HTR-8/SVneo (cell line): ENCODE results near the gene ITGBL1.
"Not testable (repeated sequence)": the region's sequence is repeated elsewhere in the genome, so short reads cannot be mapped to it uniquely, and the experiment has no call there.

Experiments
- DNase-seq: peaks from one replicate; pipeline ENCODE4 v3.0.0; 2011; ENCODE audit warnings: low spot score, mixed read lengths; ENCODE audit not compliant: insufficient read length
- FAIRE-seq: peaks from 2 replicates; lab custom pipeline; 2011; peaks lifted over from hg19 to GRCh38; lab: Jason Lieb, UNC

ITGBL1 gene

DNA sequence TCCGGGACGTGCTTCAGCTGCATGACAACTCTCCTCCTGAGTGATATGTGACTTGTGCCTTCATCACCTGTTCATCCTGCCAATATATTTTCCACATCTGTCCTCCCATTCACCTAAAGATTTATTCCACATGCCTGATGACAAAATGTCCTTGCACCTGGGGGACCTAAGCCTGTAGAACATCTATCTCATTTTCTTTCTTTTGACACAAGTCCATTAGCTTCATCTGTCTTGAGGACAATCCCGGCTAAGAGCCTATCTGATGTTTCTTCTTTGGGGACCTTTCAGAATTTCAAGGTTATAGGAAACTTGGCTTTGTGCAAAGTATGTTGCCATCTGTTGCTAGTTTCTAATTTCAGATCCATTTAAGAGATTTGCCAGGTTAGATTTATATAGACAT, 41.1 kb downstream of the ITGBL1 start:
- DNase-seq = no peak
- no peak for FAIRE-seq

- FAIRE-seq = no peak
- DNase-seq = no peak
Measured at GRCh38 chr13:101499406-101499805, 46.9 kb downstream of the ITGBL1 start.

DNA sequence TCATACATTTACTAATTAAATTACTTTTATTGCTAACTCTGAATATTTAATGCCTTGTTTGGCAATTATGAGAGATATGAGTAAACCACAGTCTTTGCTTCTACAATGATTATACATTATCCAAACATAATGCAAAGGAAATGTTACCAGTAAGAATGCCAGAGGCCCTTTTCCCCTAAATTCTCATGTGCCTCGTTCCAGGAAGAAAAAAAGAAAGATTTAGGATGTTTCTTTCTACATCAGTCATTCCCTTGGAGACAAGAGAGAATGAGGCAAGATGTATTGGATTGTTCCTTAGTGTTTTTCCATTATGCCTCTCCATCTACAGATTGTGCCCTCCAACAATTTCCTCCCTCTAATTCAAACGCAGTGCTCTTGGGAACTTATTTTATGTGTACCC, 50.1 kb downstream of the ITGBL1 start:
- FAIRE-seq = no peak
- no peak for DNase-seq

DNA sequence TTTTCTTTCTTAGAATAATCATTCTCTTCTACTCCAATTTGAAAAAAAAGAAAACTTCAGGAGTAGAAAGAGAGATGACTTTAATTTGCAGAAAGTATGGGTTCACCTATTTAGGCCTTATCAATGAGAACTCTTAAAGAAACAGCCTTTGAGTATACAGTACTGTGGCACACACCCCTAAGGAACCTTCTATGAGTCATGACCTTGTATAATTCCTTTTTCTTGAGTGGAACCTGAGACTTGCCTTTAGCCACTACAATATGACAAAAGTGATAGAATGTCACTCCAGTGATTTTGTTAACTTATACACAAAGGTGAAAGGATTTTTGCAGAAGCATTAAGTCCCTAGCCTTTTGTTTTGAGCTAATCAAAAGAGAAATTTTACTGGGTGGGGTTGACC, 58.7 kb downstream of the ITGBL1 start:
- DNase-seq = no peak
- no peak for FAIRE-seq

DNA sequence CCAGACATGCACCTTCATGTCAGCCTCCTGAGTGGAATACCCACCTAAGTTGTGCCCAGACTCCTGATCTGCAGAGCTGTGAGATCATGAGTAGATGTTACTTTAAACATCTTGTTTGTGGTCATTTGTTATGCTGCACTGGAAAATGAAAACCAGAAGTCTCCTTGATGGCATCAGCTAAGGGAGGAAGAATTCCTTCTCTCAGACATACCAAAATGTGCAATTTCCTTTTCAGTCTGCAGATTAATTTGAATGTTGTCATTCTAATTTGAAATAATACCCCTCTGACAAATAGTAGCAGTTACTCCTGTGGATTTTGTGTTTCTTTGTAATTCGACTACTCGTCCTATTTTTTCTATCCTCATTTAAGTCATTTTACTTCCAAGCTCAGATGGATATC, 59.3 kb downstream of the ITGBL1 start:
- DNase-seq = no peak
- FAIRE-seq = no peak

GRCh38 chr13:101512650-101513049, 60.2 kb downstream of the ITGBL1 start:
- FAIRE-seq = no peak

DNA sequence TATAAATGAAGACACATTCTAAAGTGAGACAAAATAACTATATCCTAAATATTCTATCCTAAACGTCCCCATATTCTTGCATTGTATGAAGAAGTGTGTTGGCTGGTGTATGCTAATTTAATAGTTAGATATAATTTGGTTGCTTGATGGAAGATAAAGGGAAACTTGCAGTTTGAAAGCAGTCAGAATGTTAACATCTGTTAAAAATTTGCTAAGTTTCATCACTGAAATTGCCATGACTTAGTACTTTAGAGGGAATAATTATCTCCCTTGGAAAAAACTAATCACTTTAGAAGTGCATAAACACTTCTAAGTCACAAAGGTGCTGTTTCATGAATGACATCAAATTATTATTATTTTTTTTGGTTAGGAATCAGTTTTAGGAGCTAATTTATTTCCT, 61.6 kb downstream of the ITGBL1 start:
- DNase-seq (no peak), FAIRE-seq (no peak)

More at GRCh38 chr13:101512650-101513049, 60.2 kb downstream of the ITGBL1 start:
- no peak for DNase-seq

DNA sequence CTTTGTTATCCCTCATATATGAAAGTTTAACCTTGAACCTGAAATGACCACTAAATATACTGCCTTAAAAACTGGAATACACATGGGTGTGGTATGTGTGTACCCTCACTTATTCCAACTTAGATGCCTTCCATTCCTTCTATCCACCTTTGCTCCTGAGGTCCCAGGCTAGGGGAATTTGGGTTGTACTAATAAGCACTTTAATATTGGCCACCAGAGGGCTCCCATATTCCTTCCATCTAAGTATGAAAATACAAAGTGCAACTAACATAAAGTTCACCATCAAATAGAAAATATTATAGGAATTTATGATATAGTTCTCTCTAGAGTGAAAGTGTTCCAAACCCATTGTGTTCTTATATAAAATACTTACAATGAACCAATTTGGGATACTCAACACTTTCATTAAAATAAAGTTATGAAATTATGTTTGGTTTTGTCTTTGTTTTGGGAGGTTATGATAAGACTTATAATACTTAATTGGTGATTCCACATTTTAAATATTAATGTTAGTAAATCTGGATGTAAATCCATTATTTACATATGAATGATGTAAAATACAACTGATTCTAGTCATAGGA, 62.3 kb downstream of the ITGBL1 start:
- no peak for DNase-seq
- FAIRE-seq = no peak

DNA sequence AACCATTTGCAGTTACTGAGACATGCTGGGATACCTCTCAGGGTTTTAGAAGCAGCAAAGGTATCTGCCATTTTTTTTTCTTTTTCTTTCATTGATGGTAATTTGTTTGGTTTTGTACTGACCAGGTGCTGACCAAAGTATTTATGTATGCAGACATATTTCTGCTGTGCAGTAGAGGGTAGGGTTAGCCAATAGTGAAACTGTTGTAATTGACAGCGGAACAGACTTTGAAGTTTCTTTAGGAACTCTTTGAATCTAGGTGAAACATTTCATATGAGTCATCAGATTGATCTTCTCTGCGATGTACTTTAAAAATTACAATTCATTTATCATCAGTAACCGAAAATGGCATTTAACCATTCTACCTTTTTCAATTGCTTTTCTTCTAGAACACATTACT, 63.0 kb downstream of the ITGBL1 start:
- DNase-seq = no peak
- no peak for FAIRE-seq

GRCh38 chr13:101516262-101516661, 63.8 kb downstream of the ITGBL1 start:
- DNase-seq (no peak), FAIRE-seq (no peak)

DNA sequence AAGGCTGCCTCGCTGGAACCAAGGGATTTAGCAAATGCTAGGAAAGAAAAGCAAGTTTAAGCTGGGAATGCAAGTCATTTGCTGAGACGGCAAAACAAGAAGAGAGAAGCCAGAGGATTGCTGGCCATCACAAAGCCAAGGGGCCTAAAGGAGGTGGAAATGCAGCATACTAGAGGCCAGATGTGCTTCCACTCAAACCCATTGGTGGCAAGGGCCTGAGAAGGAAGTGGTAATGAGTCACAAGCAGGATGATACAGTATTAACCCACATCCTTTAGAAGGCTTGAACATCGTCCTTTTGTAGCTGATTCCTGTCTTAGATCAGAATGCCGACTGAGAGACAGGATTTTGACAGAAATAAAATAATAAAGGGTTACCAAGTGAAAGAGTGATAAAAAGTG, 68.2 kb downstream of the ITGBL1 start:
- DNase-seq (peak; percentile 10), FAIRE-seq (no peak)

DNA sequence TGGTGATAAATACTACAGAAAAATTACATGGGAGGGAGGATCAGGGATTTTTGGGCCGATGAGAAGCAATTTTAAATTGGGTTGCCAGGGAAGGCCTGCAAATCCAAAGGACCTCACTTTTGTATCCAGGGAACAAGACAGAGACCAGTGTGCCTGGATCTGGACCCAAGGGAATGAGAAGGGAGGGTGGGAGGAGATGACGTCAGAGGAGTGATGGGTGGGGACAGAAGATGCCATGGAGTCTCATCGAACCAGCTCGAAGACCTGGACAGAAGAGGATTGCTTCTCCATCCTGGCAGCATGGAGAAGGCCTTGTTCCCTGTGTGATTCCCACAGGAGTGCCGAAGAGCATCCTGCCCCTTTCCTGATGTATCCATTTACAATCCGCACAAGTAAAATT, 68.9 kb downstream of the ITGBL1 start:
- FAIRE-seq = no peak
- DNase-seq = no peak

GRCh38 chr13:101522607-101523006, 70.1 kb downstream of the ITGBL1 start:
- FAIRE-seq (no peak), DNase-seq (no peak)

DNA sequence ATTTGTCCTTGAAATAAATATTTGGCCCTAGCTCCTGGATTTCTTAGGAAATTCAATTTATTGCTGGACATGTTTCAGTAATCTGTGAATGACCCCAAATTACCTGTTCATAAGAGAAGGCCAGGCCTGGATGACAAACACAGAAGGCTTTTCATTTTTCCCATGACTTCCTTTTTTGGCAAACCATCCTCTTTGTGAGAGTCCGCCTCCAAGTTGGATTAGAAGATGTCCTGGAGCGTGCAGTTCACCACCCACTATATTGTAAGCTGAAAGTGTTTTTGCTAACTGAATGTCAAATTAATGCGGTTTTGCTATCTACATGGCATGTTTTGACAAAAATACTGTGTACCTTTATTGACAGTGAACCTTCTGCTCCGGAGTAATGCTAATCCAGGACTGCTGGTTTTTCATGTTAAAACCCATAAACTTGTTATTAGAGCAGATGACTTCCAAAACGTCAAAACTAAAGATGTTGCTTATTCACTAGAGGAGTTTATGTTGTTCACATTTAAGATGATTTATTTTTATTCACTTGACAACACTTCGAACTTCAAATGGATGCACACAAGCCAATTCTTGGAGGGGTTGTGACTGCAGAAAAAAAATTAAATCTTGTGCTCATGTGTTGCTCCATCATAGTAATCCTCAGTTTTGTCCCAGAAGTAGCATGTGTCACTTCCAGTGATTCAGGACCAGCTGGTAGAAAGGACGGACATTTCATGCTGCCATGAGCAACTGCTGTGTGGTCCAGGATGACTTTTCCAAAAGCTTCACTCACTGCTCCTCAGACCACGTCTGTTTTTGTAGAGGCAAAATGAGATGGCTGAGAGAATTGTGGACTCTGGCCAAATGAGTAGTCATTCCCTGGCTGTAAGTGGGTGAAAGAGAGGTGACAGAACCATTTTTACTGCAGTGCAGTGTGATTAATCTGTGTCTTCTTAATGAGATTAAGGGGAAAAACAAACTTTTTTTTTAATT, 71.0 kb downstream of the ITGBL1 start:
- no peak for FAIRE-seq
- no peak for DNase-seq

GRCh38 chr13:101527130-101527529, 74.7 kb downstream of the ITGBL1 start:
- FAIRE-seq (no peak), DNase-seq (no peak)

DNA sequence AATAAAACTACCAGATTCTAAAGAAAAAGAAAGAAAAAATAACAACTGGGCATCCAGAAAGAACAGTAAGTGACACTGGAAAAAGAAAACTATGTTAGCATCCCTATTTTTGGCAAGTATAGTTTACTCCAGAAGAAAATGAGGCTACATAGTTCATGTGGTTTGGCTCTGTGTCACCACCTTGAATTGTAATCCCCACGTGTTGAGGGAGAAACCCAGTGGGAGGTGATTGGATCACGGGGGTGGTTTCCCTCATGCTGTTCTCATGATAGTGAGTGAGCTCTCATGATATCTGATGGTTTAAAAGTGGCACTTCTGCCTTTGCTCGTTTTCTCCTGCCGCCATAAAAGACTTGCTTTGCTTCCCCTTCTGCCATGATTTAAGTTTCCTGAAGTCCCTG, 76.9 kb downstream of the ITGBL1 start:
- DNase-seq = no peak
- FAIRE-seq = no peak

DNA sequence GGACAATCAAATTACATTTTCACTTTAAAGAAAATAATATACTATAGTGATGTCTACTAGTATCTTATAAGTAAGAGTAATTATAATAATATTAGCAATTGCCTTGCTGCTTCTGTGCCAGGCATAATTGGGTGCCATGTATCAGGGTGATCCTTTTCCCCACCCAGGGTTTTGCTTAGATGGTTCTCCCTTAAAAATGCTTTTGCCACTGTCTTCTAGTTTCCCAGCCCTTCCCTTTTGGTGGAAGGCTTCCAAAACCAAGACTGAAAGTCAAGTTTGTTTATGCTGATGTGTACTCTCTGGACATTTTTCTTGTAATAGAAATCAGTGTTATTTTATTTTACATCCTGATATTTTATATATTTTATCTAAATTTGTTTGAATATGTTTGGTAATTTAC, 77.8 kb downstream of the ITGBL1 start:
- no peak for FAIRE-seq
- no peak for DNase-seq

- FAIRE-seq (no peak), DNase-seq (no peak)
Measured at GRCh38 chr13:101535192-101535746, 82.8 kb downstream of the ITGBL1 start.

GRCh38 chr13:101536079-101536478, 83.6 kb downstream of the ITGBL1 start:
- FAIRE-seq = no peak

GRCh38 chr13:101544544-101544943, 92.1 kb downstream of the ITGBL1 start:
- not testable (repeated sequence) for FAIRE-seq, DNase-seq

More at GRCh38 chr13:101536079-101536478, 83.6 kb downstream of the ITGBL1 start:
- DNase-seq = no peak

DNA sequence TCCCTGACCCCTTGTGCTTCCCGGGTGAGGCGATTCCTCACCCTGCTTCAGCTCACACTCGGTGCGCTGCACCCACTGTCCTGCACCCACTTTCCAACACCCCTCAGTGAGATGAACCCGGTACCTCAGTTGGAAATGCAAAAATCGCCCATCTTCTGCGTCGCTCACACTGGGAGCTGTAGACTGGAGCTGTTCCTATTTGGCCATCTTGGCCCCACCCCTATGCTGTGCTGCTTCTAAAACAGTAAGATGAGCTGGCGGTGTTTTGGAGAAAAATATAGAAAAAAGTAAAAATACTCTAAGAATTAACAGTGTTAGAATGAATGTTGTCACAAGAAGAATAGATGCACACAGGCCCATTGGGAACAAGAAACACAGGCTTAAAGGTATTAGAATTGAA, 92.5 kb downstream of the ITGBL1 start:
- DNase-seq (no peak), FAIRE-seq (no peak)
